Measurements from ENCODE around the gene PRICKLE2.

Gene PRICKLE2

GRCh38 chr3:64070704-64071103 lies 154.6 kb downstream of the PRICKLE2 start:
- DNase-seq: no peak

GRCh38 chr3:64067506-64068346 lies 157.5 kb downstream of the PRICKLE2 start:
- no peak for DNase-seq

- no peak for DNase-seq
Measured at GRCh38 chr3:64064804-64065203, 160.5 kb downstream of the PRICKLE2 start.

GRCh38 chr3:64063983-64064438 lies 161.3 kb downstream of the PRICKLE2 start:
- DNase-seq: no peak

- DNase-seq: peak; percentile 28
Measured at GRCh38 chr3:64063207-64063982, 161.9 kb downstream of the PRICKLE2 start.

- DNase-seq: no peak
Measured at GRCh38 chr3:64061628-64062027, 163.6 kb downstream of the PRICKLE2 start.

DNA sequence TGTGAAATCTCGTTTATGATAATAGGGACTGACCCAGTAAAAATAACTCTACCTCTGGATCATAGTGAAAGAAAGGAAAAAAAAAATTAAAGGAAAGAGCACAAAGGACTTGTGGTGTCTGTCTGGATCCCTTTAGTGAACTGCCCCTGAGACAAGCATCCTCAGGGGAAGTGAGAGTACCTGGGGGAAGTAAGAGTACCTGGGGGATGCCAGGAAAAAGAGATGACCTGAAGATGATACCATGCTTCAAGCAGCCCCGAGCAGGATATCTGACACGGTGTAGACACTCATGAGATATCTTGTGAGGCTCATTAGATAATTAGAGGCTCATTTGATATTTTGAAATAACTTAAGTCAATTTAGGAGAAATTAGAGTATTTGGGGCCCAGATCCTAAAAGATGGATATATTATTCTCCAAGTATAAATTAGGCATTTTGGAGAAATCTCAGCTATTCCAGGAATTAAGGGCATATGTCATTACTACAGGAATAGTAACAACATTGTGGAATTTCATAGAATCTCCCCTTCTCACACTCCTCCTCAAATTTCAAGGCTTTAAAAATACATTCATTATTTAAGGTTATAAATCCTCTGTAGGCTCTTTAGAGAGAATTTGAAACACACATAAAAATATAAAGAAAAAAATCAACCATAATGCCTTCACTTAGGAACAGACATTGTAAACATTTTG lies 165.6 kb downstream of the PRICKLE2 start:
- DNase-seq: peak; percentile 35

DNA sequence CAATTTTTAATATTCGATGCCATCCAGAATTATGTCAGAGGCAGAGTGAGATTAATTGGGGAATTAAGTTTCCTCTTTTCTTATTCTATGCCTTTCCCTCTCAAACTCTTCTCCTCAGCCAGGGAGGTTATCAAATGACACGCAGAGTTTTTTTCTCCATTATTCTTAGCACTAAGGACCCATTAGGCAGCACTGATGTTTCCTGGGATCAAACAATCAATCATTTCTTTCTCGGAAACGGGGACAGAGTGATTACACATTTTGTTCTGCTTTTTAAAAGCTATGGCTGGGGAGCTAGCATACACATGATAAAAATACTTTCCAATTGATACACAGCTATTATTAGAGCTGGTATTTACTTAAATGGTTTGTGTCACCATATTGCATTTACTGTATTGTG lies 166.7 kb downstream of the PRICKLE2 start:
- no peak for DNase-seq

- DNase-seq: no peak
Measured at GRCh38 chr3:64057231-64057630, 168.0 kb downstream of the PRICKLE2 start.

DNA sequence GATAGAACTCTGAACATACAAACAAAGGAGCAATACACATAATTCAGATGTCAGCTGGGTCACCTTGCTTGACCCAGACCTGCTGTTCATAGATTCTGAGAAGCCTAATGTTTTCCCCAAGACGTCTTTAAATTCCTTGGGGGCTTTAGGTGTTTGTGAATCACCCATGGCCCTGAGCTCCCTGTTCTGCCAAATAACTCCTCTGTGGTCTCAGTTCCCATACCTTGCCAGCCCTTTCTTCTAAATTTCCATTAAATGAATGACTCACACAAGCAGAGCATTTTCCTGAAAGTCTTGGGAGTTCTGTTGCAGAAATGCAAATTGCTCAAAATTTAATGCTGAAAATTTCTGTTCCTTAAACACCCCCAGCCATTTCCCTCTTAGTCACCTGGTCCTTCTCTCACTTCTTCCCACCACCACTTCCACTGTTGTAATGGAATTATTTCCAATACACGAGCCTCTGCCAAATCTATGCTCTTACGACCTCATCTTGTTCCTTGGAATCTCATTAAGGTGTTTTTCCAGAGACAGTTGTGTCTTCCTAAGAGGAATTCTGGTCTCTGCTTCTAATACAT lies 168.6 kb downstream of the PRICKLE2 start:
- peak; percentile 81 for DNase-seq

DNA sequence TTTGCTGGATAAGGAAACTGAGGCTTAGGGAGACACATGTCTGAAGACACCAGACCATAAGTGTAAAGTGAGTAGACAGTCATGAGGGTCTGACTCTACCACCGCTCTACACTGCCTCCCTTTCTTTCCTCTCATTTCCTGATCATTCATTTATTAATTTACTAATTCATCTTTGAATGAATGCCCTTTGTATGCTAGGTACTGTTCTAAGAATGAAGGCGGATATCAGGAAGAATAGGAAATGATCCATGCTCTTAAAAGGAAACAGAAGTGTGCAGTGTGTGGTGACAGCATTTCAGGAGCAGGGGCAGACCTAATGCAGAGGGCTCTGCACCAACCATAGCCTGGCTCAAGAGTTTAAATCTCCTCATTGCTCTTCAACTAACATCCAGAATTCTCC lies 170.2 kb downstream of the PRICKLE2 start:
- no peak for DNase-seq

GRCh38 chr3:64054488-64054887 lies 170.8 kb downstream of the PRICKLE2 start:
- DNase-seq: no peak

DNA sequence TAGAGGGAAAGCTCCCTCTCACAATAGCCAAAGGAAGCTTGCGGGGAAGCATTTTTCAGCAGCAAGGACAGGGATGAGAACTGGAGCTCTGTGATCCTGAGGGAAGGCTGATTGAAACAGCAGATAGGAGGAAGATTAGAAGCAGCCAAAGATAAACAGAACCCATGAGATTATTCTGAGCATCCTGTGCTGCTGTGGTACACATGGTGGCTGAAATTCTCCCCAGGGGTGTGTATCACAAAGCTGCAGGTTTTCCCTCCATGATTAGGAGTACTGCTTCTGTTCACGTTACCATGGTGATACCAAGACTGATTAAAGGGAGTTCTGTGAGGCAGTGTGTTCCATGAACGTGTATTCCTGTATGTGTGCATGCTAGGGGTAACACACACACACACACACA lies 171.7 kb downstream of the PRICKLE2 start:
- DNase-seq: no peak

DNA sequence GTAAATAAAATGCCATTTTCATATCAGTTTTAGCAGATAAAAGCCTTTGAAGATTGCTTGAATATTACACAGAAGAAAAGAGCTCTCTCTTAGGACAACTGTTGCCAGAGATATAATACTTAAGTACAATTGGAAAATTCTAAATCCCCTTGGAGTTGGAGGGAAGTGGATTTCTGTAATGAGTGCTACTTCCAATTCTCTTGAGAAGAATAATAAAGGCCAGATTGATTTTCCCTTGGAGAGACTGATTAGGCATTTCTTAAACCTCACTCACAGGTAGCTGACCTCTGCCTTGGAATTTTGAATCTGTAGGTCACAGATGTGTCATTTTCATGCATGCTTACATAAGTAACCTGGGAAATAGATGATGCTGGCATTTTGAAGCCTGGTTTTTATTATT lies 172.1 kb downstream of the PRICKLE2 start:
- no peak for DNase-seq

GRCh38 chr3:64049832-64050231 lies 175.4 kb downstream of the PRICKLE2 start:
- DNase-seq: no peak

- peak; percentile 60 for DNase-seq
Measured at GRCh38 chr3:64049136-64049535, 176.1 kb downstream of the PRICKLE2 start.

- peak; percentile 34 for DNase-seq
Measured at GRCh38 chr3:64048631-64049061, 176.6 kb downstream of the PRICKLE2 start.

DNA sequence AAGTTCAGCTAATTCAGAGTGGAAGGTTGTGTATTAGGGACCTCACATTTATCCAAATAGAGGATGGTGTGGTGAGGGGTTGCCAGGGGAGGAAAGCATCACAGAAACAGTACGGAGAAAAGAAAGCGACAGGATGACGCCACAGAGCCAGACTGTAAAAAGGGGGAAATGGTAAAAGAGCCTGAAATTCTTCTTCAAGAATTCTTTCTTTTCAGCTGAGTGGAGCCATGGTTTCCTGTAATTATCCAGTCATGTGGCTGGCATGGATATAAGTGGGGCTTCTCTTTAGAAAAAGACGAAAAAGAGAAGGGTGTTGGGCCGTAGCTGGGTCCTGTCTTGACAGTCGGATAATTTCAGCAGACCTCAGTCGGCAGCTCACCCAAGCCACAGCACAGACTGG lies 177.5 kb downstream of the PRICKLE2 start:
- no peak for DNase-seq

GRCh38 chr3:64046996-64047594 lies 178.2 kb downstream of the PRICKLE2 start:
- DNase-seq: no peak

DNA sequence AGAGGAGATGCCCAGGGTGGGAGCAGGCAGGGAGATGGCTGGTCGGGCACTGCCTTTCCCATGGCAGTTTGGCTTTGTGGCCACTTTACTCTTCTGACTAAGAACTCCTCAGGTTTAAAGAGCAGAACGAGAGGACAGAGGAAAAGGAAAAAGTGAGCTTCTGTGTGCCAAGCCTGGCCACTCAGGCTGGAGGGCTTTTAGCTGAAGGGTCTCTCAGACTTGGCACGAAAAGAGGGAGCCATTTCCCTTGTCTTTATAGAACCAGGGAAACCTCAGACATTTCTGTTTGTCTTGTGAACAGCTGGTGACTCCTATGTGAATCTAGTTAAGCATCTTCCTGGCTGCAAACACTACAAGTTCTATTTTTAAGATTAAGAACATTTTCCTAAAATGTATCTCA lies 178.7 kb downstream of the PRICKLE2 start:
- no peak for DNase-seq

DNA sequence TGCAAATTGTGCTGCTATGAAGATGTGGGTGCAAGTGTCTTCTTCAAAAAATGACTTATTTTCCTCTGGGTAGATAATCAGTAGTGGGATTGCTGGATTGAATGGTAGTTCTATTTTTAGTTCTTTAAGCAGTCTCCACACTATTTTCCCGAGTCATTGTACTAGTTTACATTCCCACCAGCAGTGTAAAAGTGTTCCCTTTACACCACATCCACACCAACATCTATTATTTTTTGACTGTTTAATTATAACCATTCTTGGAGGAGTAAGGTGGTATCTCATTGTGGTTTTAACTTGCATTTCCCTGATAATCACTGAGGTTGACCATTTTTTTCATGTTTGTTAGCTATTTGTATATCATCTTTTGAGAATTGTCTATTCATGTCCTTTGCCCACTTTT lies 182.3 kb downstream of the PRICKLE2 start:
- DNase-seq: no peak

Measured in fibroblast of skin of abdomen (primary cell).